HL-60 (cell line): ENCODE data around the gene COPB2.

ENCODE experiments used
- DNase-seq, 2 experiments: peaks; one replicate each; pipeline ENCODE4 v3.0.0-alpha.2; 2010 to 2020; ENCODE audit warnings: low read depth in 1 of 2, low spot score in 1 of 2
- H3K27ac ChIP-seq: fragments of 250-450 bp; sonication (Bioruptor Pico); replicated peaks from 2 replicates; pipeline ENCODE4 v1.5.1; 2020; ENCODE audit warnings: mild to moderate bottlenecking, moderate library complexity
- H3K27me3 ChIP-seq: fragments of 250-450 bp; sonication (Bioruptor Pico); 2 replicates; pipeline ENCODE4 v1.5.1; 2021; ENCODE audit warnings: mild to moderate bottlenecking, moderate library complexity; ENCODE audit not compliant: insufficient read depth, poor library complexity, severe bottlenecking
- H3K4me3 ChIP-seq: replicated peaks from 2 replicates; pipeline ENCODE4 v1.5.1; 2011; ENCODE audit warnings: mild to moderate bottlenecking, control low read depth, low read length; ENCODE audit not compliant: insufficient read depth
- GABPA ChIP-seq: IDR thresholded peaks from 2 replicates; pipeline ENCODE4 v1.6.1; 2012; ENCODE audit warnings: low read depth
- POLR2AphosphoS5 ChIP-seq: IDR thresholded peaks from 2 replicates; pipeline ENCODE4 v1.6.1; 2012; ENCODE audit warnings: low read depth
- SPI1 ChIP-seq: IDR thresholded peaks from 2 replicates; pipeline ENCODE4 v1.6.1; 2012; ENCODE audit warnings: low read depth, mild to moderate bottlenecking, borderline replicate concordance
- TF ChIP-seq, protein P1 (sequence below): IDR thresholded peaks from one replicate; pipeline ENCODE4 v1.5.1; 2011; ENCODE audit warnings: low read length, control low read depth, inconsistent platforms; ENCODE audit not compliant: insufficient read depth
- TF ChIP-seq, protein P2 (sequence below): IDR thresholded peaks from 2 replicates; pipeline ENCODE4 v1.6.1; 2012; ENCODE audit warnings: low read depth; ENCODE audit not compliant: insufficient replicate concordance

The COPB2 gene

DNA sequence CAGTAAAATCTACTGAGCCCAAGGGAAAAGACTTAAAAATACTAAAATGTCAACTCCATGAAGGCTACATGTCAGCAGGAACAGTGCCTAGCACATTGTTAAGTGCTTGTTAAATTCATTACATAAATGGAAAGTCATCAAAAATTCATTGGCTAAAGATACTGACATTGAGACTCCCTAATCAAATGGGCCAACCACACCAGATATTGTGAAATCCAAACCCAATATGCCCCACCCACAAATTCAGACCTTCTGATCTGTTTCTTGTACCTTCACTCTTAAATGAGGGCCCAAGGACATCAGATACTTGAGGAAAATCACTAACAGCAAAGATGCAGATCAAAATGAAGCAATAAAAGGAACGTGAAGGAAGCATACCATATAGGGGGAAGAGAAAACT, 24.9 kb downstream of the COPB2 start:
- TF ChIP-seq SPI1 (no peak), GABPA (no peak), POLR2AphosphoS5 (no peak)
- TF ChIP-seq, protein P1, sequence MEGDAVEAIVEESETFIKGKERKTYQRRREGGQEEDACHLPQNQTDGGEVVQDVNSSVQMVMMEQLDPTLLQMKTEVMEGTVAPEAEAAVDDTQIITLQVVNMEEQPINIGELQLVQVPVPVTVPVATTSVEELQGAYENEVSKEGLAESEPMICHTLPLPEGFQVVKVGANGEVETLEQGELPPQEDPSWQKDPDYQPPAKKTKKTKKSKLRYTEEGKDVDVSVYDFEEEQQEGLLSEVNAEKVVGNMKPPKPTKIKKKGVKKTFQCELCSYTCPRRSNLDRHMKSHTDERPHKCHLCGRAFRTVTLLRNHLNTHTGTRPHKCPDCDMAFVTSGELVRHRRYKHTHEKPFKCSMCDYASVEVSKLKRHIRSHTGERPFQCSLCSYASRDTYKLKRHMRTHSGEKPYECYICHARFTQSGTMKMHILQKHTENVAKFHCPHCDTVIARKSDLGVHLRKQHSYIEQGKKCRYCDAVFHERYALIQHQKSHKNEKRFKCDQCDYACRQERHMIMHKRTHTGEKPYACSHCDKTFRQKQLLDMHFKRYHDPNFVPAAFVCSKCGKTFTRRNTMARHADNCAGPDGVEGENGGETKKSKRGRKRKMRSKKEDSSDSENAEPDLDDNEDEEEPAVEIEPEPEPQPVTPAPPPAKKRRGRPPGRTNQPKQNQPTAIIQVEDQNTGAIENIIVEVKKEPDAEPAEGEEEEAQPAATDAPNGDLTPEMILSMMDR = no peak
- TF ChIP-seq, protein P2, sequence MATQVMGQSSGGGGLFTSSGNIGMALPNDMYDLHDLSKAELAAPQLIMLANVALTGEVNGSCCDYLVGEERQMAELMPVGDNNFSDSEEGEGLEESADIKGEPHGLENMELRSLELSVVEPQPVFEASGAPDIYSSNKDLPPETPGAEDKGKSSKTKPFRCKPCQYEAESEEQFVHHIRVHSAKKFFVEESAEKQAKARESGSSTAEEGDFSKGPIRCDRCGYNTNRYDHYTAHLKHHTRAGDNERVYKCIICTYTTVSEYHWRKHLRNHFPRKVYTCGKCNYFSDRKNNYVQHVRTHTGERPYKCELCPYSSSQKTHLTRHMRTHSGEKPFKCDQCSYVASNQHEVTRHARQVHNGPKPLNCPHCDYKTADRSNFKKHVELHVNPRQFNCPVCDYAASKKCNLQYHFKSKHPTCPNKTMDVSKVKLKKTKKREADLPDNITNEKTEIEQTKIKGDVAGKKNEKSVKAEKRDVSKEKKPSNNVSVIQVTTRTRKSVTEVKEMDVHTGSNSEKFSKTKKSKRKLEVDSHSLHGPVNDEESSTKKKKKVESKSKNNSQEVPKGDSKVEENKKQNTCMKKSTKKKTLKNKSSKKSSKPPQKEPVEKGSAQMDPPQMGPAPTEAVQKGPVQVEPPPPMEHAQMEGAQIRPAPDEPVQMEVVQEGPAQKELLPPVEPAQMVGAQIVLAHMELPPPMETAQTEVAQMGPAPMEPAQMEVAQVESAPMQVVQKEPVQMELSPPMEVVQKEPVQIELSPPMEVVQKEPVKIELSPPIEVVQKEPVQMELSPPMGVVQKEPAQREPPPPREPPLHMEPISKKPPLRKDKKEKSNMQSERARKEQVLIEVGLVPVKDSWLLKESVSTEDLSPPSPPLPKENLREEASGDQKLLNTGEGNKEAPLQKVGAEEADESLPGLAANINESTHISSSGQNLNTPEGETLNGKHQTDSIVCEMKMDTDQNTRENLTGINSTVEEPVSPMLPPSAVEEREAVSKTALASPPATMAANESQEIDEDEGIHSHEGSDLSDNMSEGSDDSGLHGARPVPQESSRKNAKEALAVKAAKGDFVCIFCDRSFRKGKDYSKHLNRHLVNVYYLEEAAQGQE = no peak
- H3K27me3 ChIP-seq = no peaks in the 10 kb centered on the region
- H3K4me3 ChIP-seq = no peak overlapping the region
- DNase-seq = no peak
- no peak overlapping the region for H3K27ac ChIP-seq

DNA sequence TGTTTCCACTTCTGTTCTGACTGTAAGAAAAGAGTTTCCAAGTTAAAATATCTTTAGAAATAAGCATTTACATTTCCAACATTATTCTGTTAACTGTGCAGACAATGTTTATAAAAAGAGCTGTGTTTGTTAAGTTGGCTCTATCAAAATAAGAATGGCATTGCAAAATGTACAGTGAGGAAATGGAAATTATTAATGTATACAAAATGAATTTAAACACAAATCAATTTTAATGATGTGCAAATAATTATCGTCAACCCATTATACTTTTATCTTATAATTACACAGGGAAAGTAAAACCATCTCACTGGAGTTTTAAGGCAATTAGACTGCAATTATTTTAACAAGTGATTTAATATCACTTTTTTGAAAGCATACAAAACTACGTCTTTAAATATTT, 28.2 kb downstream of the COPB2 start:
- TF ChIP-seq, protein P1 = no peak
- no peak overlapping the region for H3K4me3 ChIP-seq
- no peaks in the 10 kb centered on the region for H3K27me3 ChIP-seq
- H3K27ac ChIP-seq = no peak overlapping the region
- no peak for DNase-seq

DNA sequence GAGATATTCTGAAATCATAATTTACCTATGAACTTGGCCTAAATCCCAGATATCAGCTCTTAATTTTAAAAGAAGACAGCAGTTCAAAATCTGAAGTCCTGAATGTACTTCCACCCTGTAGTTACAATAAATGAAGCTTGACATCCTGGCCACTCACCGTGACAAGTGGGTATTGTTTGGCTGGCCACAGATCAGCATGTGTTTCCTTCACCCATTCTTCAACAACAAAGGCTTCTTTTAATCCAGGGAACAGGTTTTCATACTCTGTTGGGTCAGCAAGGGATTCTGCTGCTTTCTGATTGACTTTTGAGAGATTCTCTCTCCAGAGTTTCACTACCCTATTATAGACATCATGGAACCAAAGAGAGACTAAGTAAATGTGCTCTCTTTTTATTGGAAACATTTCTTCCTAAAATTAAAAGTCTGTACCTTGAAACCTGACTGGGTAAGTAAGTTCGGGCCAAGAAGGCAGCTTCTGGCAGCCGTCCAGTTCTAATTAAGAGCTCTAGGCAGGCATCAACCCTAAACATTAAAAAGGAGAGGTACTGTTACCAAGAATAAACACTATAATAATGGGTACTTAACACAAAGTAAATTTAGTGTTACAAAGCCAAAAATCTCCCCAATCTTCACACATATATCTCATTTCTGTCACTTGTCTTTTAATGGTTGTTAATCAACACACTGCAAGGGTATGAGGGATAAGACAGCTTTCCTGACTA, 30.4 kb downstream of the COPB2 start:
- TF ChIP-seq, protein P1 = no peak
- TF ChIP-seq SPI1 (no peak), POLR2AphosphoS5 (no peak), GABPA (no peak)
- TF ChIP-seq, protein P2 = no peak
- DNase-seq = no peak
- H3K27ac ChIP-seq = no peak overlapping the region
- H3K4me3 ChIP-seq = no peak overlapping the region
- H3K27me3 ChIP-seq = no peaks in the 10 kb centered on the region

DNA sequence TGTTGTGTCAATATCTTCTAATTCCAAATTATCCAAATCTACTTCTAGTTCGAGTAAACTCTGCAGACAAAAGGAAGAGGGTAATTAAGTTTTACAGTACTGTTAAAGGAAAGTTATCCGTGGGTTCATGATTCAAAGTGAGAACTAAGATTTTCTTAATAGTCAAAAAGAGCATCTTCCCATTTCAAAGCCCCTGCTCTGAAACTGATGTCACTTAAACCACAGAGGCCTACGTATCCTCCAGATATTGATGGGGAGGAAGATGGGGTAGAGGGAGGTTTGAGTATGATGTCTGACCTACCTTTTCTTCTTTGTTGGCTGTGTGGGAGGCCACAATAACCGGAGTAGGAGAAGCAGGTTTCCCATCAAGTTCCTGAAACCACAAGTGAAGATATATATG, 31.5 kb downstream of the COPB2 start:
- no peak overlapping the region for H3K27ac ChIP-seq
- H3K27me3 ChIP-seq = no peaks in the 10 kb centered on the region
- DNase-seq = no peak
- TF ChIP-seq SPI1 = no peak
- TF ChIP-seq, protein P1 = no peak
- TF ChIP-seq, protein P2 = no peak
- TF ChIP-seq POLR2AphosphoS5 = no peak
- no peak for TF ChIP-seq GABPA
- H3K4me3 ChIP-seq = no peak overlapping the region
